PFSK-1 (cell line): ENCODE data around the gene CPA4.

ENCODE experiments used
- FOXP2 ChIP-seq: optimal IDR thresholded peaks from 2 replicates; pipeline ENCODE3; 2011; ENCODE audit warnings: borderline replicate concordance, control low read depth, inconsistent platforms; ENCODE audit not compliant: insufficient read depth; ENCODE audit errors: extremely low read length, extremely low read depth
- POLR2AphosphoS5 ChIP-seq: IDR thresholded peaks from 2 replicates; pipeline ENCODE4 v1.6.1; 2012; ENCODE audit warnings: low read depth, mild to moderate bottlenecking, control low read depth, low read length, moderate library complexity
- SIN3A ChIP-seq: IDR thresholded peaks from 2 replicates; pipeline ENCODE4 v1.6.1; 2012; ENCODE audit warnings: mild to moderate bottlenecking, low read length, moderate library complexity, borderline replicate concordance; ENCODE audit not compliant: insufficient read depth
- TAF1 ChIP-seq: IDR thresholded peaks from 2 replicates; pipeline ENCODE4 v1.6.1; 2012; ENCODE audit warnings: low read length, control low read depth, borderline replicate concordance; ENCODE audit not compliant: insufficient read depth
- TF ChIP-seq, protein P1 (sequence below), 2 experiments: IDR thresholded peaks; 2 replicates each; pipeline versions ENCODE4 v1.6.1 to v1.8.0; 2011 to 2012; ENCODE audit warnings: low read depth in 2 of 2, low read length in 2 of 2, control low read depth in 1 of 2, inconsistent platforms in 1 of 2, mild to moderate bottlenecking in 1 of 2, moderate library complexity in 1 of 2; ENCODE audit not compliant: insufficient read depth in 1 of 2

The CPA4 gene

DNA sequence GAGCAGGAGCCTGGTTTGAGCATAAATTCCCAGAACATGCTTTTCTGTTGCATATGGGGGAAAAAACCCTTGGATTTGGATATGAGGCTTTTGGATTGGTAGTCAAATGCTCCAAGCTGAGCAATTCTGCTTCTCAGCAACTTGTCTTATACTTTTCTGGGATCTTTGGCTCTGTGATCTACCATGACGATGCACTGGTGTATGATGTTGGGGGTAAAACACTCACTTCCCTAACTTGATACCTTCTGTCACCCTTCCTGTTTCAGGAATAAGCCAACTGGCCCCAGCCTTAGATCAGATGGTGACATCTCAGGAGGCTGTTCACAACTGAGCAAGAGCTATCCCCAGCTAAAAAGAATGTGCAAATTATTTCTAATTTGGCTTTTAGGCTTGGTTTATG lies 13.1 kb upstream of the CPA4 start:
- TF ChIP-seq POLR2AphosphoS5 = no peak
- TF ChIP-seq, protein P1, sequence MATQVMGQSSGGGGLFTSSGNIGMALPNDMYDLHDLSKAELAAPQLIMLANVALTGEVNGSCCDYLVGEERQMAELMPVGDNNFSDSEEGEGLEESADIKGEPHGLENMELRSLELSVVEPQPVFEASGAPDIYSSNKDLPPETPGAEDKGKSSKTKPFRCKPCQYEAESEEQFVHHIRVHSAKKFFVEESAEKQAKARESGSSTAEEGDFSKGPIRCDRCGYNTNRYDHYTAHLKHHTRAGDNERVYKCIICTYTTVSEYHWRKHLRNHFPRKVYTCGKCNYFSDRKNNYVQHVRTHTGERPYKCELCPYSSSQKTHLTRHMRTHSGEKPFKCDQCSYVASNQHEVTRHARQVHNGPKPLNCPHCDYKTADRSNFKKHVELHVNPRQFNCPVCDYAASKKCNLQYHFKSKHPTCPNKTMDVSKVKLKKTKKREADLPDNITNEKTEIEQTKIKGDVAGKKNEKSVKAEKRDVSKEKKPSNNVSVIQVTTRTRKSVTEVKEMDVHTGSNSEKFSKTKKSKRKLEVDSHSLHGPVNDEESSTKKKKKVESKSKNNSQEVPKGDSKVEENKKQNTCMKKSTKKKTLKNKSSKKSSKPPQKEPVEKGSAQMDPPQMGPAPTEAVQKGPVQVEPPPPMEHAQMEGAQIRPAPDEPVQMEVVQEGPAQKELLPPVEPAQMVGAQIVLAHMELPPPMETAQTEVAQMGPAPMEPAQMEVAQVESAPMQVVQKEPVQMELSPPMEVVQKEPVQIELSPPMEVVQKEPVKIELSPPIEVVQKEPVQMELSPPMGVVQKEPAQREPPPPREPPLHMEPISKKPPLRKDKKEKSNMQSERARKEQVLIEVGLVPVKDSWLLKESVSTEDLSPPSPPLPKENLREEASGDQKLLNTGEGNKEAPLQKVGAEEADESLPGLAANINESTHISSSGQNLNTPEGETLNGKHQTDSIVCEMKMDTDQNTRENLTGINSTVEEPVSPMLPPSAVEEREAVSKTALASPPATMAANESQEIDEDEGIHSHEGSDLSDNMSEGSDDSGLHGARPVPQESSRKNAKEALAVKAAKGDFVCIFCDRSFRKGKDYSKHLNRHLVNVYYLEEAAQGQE (IDR thresholded peaks at IDR 0.05; ENCODE audit: insufficient read depth in 1 of 2, low read depth in 2 of 2, low read length in 2 of 2) = no peak
- TF ChIP-seq TAF1 = no peak
- no peak for TF ChIP-seq SIN3A
- no peak for TF ChIP-seq FOXP2

DNA sequence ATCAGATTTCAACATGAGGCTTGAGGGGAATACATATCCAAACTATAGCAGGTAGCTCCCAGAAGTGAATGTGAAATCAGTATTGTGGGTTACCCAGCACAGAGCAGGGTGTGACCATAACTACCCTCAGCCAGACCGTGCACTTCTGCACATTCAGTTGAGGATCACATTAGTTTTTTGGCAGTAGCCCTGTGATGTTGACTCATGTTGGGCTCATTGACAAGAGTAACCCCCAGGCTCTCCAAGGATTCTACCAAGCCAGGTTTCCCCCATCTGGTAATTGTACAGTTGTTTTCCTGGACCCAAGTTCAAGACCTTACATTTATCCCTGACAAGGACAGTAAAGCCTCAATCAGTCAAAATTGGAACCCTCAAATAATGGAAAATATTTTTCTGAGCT lies 11.7 kb upstream of the CPA4 start:
- no peak for TF ChIP-seq SIN3A

DNA sequence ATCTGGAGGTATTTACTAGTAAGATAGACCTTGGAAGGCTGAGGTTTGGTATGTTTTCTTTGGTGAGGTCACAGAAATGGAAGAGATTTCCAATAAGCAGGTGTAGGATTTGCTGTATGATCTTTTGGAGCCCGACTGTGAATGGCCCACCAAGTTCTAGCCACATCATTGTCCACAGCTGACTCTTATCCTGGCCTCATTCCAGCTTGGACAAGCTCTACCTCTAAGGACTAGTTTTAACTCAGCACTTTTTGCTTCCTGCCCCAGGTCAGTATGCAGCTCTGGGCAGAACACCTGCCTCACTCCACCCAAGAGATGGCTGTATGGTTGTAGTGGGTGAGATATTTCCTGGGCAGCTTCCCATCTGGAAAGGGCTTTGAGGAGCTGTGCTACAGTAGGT lies 6.1 kb upstream of the CPA4 start:
- TF ChIP-seq, protein P1 (IDR thresholded peaks at IDR 0.05; ENCODE audit: insufficient read depth in 1 of 2, low read depth in 2 of 2, low read length in 2 of 2) = no peak
- TF ChIP-seq TAF1 = no peak
- no peak for TF ChIP-seq SIN3A

DNA sequence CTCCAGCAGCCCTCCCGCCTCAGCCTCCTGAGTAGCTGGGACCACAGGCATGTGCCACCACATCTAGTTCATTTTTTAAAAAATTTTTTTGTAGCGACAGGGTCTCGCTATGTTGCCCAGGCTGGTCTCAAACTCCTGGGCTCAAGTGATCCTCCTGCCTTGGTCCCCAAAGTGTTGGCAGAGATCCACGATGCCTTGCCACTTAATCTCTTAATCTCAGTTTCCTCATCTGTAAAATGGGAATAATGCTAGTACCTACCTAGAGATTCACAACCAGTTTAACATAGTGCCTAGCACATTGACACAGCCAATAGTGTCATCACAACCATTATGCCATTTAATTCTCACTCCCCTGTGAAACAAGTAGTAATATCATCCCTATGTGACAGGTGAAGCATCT lies 4.8 kb upstream of the CPA4 start:
- no peak for TF ChIP-seq SIN3A
- TF ChIP-seq, protein P1 (IDR thresholded peaks at IDR 0.05; ENCODE audit: insufficient read depth in 1 of 2, low read depth in 2 of 2, low read length in 2 of 2) = no peak
- TF ChIP-seq POLR2AphosphoS5 = no peak
- TF ChIP-seq FOXP2 = no peak
- no peak for TF ChIP-seq TAF1

DNA sequence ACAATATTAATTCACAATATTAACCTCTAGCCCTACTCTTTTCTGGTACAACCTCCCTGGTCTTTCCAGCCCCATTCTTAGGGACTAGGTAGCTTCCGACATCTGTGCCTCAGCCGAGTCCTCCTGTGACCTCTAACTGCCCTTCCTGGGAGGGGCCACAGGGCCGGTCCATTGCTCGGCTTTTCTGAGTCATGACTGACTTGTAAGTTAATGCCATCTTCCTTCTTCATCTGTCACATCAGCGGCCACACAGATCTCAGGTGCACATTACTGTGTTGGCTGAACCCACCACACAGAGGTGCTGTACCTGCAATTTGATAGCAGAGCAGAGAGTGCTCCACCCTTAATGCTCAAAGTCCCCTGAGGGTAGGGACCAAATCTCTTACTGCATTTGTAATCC lies 4.1 kb upstream of the CPA4 start:
- no peak for TF ChIP-seq POLR2AphosphoS5
- TF ChIP-seq TAF1 = no peak
- no peak for TF ChIP-seq FOXP2
- TF ChIP-seq, protein P1 (IDR thresholded peaks at IDR 0.05; ENCODE audit: insufficient read depth in 1 of 2, low read depth in 2 of 2, low read length in 2 of 2) = no peak
- no peak for TF ChIP-seq SIN3A
